Iris pigment epithelial cell (primary cell): ENCODE data around the gene OR2AJ1.

Source experiments
- DNase-seq: peaks from one replicate; pipeline ENCODE4 v3.0.0-alpha.2; 2011; ENCODE audit warnings: low read depth

Gene OR2AJ1, protein sequence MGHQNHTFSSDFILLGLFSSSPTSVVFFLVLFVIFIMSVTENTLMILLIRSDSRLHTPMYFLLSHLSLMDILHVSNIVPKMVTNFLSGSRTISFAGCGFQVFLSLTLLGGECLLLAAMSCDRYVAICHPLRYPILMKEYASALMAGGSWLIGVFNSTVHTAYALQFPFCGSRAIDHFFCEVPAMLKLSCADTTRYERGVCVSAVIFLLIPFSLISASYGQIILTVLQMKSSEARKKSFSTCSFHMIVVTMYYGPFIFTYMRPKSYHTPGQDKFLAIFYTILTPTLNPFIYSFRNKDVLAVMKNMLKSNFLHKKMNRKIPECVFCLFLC

DNA sequence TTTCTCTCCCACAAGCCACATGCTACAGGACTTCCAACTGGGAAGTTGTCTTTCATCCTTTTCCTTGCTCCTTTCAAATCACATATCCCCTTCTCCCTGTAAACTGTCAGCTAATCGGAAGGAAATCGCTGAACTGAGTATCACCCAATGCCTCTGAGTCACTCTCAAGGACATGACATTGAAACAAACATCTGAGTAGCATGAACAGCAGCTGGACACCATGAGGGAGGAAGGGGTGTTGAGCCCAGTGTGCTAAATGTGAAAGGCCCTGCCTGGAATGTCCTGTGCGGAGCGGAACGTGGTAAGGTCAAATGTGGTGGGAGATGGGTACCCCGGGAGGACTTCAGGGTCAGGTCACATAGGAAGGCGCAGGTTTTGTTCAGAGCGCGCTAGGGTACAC is at the start of gene OR2AJ1:
Gene OR2AJ1, plus strand, starts transcription at position 22 of the 400 bp plus-strand sequence. CDS start 8,880 bp downstream, outside the sequence.
- DNase-seq, result no peak

DNA sequence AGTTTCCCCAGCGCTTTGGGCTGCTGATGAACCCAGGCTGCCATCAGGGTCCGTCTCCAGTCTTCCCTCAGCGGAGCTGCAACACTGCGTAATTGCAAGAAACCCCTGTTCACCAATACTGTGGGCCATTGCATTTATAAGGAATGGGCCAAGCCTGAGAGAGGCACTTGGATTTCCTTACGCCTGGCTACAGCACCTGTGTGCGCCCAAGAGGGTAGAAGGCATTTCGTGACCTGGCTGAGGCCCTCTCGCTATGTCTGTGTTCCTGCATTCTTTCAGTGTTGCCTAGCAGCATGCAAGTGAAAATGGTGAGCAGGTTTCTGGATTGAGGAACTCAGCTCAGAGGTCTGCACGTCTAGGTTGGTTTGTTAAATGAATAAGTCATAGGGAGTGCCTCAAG is 41.3 kb upstream of the OR2AJ1 start:
- DNase-seq, result no peak

DNA sequence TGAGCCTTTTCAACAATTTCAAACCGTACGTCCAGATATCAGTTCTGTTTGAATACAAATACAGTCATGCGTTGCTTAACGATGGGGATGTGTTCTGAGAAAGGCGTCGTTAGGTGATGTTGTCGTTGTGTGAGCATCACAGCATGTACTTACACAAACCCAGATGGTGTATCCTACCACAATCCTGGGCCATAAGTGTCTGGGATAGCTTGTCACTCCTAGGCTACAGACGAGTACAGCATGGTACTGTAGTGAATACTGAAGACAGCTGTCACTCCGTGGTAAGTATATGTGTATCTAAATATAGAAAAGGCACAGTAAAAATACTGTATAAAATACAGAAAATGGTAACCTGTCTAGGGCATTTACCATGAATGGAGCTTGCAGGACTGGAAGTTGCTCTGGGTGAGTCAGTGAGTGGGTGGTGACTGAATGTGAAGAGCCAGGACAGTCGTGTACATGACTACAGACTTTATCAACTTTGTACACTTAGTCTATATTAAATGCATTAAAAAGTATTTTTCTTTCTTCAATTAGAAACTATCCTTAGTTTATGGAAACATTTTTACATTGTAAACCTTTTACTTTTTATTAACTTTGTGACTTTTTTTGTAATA is 39.8 kb upstream of the OR2AJ1 start:
- DNase-seq, result no peak

DNA sequence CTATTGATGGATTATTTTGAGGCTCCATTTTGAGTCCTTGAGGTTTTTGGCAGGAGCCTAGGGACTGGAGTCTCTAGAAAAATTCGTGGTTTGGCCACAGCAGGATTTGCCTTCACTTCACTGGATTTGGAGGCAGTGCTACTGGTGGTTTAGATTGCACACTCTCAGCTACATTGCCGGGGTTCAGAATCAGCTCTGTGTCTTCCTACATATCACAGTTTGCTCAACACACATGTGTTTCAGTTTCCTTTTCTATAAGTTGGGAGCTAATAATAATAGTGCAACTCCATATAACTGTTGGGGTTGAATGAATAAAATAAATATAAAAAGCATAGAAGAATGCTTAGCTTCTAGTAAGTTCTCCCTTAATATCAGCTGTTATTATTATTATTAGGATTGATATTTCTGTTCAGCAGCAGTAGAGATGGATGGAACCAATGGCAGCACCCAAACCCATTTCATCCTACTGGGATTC is 29.5 kb upstream of the OR2AJ1 start, which contains the start of gene OR2W3:
Gene OR2W3, plus strand, starts transcription at position 425 of the 475 bp plus-strand sequence. Its CDS starts 0 bp downstream, at position 425.
- no peak for DNase-seq

DNA sequence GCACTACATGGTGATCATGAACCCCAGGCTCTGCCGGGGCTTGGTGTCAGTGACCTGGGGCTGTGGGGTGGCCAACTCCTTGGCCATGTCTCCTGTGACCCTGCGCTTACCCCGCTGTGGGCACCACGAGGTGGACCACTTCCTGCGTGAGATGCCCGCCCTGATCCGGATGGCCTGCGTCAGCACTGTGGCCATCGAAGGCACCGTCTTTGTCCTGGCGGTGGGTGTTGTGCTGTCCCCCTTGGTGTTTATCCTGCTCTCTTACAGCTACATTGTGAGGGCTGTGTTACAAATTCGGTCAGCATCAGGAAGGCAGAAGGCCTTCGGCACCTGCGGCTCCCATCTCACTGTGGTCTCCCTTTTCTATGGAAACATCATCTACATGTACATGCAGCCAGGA is 28.7 kb upstream of the OR2AJ1 start:
- DNase-seq, result no peak

DNA sequence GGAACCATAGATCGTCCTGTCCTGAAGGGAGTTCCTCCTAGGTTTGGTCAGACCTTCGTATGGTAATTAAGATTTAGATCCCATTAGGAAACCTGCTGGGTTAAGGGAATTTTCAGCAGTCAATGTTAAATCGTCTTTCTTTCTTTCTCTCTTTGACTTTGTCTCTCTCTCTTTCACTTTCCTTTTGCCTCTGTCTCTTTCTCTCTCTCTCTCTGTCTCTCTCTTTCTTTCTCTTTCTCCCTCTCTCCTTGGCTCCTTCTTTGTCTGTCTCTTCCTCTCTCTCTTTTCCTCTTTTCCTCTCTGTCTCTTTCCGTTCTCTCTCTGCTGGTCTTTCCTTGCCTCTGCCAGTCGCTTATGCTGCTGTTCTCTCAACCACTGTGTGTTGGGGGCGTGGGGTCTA is 20.6 kb upstream of the OR2AJ1 start:
- no peak for DNase-seq

DNA sequence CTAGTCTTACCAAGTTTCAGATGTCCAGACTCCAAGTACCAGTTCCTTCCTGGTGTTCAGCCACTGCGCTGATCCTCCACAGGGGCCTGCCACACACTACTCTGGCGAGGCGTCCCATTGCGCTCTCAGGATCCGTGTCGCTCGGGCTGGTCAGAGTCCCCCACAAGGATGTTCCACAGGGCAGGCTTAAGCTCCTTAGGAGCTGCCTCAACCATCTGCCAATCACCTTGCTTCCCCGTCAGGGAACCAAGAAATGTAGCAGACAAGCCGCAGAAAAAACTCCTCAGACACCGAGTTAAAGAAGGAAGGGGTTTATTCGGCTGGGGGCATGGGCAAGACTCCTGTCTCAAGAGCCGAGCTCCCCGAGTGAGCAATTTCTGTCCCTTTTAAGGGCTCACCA is 19.5 kb upstream of the OR2AJ1 start:
- DNase-seq, result no peak

DNA sequence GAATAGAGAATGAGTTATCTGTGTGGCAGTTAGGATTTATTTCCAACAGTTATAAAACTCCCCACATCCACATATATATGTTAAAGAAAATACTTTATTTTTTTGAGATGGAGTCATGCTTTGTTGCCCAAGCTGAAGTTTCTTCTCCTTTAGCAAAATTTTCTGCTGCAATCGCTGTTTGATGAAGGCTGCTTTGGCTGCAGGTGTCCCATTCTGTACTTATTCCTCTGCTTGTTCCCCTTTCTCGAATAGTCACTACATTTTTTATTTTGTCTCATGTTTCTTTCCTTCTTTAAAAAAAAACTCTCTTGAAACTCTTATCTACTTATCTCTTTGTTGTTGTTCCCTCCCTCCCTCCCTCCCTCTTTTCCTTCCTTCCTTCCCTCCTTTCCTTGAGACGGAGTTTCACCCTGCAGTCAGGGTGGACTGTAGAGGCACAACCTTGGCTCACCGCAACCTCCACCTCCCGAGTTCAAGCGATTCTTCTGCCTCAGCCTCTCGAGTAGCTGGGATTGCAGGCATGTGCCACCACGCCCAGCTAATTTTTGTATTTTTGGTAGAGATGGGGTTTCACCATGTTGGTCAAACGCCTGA is 18.7 kb upstream of the OR2AJ1 start:
- DNase-seq, result no peak

DNA sequence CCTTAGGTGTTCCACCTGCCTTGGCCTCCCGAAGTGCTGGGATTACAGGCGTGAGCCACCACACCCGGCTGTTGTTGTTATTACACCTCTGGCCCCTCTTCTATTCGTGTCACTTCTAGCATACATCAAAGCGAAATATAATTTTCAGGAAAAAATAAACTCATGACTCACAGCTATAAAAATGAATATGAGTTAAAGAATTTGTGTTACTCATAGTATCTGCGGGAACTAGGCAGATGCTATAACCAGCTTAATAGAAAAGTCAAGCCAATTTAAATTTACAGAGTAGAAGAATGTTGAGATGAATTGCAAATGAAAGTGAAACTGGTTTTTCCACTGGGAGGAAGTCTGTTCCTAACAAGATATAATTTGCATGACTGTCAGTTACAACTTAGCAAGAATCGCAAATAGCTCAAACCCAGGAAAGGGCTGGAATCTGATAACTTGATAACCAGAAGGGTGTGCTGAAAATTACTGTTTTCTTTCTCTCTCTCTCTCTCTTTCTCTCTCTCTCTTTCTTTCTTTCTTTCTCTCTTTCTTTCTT is 18.1 kb upstream of the OR2AJ1 start:
- peak; percentile 49 for DNase-seq

DNA sequence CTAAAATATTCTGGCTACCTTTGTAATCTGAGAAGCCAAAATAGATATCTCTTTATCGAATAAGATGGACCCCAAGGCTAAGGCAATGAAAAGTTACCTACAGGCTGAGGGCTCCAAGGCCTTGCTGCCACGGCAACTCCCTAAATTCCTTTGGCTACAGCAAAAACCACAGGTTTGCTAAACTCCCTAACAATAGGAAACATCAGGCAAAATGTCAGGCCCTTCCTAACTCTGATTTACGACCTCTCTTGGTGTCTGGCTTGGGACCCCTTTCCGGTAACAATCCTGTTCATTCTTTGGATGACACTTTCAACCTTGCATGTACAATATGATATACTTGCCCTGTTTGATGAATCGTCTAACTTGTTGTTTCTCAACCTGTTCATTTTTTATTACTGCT is 15.9 kb upstream of the OR2AJ1 start:
- DNase-seq, result no peak

DNA sequence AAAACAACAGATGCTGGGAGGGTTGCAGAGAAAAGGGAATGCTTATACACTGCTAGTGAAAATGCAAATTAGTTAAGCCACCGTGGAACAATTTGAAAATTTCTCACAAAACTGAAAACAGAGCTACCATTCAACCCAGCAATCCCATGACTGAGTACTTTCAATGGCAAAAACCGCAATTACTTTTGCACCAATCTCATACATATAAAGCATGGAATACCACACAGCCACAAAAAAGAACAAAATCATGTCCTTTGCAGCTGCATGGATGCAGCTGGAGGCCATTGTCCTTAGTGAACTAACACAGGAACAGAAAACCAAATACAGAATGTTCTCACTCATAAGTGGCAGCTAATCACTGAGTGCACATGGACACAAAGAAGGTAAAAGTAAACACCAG is 10.9 kb upstream of the OR2AJ1 start:
- DNase-seq, result no peak

DNA sequence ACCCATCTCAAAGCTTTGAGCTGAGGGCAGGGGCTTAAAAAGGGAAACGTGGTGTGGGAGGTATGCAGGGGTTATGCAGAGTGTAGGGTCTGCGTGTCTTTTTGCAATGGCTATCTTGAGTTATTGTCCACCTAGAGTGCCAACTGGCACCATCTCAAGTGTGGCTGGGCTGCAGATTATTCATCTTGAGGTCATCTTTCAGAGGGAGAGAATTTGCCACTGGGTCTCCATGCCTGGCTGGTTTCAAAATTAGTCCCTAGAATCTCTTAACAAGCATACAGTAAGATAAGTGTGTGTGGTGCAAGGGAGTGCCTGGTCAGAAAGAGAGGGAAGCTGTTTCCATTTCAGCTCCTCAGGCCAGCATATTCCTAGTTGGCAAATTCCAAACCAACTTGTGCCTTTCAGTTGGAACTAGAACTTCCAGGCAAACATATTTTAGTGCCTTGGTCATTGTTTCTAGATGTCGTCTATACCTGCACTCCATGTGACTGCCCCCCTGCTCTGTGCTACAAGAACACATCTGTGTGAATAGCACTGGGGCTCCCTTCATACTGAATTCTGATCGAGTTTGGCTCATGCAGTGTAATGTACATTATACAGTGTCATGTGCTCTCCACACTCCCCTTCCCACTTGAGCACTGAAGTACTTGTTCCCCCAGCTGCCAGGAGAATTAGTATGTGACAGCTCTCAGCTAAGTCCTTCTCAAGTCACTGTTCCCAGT is 9.6 kb upstream of the OR2AJ1 start:
- no peak for DNase-seq

DNA sequence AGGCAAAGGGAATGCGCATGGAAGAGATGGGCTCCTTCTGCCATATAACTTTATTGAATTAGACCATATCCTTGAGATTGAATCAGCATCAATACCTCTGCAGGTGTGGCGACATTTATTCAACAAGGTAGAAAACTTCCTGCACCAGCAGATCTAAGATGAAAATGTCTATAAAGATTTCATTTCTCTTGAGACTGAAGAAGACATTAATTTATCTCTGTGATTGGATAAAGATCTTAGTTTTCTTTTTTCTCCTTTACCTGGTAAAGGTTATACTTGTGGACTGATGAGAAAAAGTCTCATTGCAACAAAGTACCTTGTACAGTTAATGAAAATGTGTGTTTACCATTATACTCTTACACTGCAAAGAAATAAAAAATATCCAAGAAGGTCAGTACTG is 4.7 kb upstream of the OR2AJ1 start, which contains the start of gene OR2T8:
Gene OR2T8, plus strand, starts transcription at position 301 of the 400 bp plus-strand sequence. CDS start 766 bp downstream, outside the sequence.
- DNase-seq, result no peak

DNA sequence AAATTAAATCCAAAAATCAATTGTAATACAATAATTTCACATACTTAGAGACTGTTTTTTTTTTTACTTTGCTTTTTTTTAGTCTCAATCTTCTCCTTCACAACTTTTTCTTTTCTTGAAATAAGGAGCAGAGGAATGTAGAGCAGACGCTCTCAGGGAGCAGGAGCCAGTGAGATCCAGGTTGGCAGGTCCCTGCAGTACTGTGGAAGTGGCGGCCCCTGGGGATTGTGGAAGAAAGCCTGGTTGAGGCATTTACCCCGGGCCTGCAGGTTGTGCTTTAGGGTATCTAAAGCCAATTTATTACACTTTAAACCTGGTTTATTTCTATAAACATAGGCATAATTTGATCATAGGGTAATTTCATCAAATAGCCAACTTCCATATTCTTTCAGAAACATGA is 748 bp upstream of the OR2AJ1 start:
- DNase-seq, result no peak

DNA sequence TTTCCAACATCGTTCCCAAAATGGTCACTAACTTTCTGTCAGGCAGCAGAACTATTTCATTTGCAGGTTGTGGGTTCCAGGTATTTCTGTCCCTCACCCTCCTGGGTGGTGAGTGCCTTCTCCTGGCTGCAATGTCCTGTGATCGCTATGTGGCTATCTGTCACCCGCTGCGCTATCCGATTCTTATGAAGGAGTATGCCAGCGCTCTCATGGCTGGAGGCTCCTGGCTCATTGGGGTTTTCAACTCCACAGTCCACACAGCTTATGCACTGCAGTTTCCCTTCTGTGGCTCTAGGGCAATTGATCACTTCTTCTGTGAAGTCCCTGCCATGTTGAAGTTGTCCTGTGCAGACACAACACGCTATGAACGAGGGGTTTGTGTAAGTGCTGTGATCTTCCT is 9.3 kb downstream of the OR2AJ1 start:
- DNase-seq, result no peak

DNA sequence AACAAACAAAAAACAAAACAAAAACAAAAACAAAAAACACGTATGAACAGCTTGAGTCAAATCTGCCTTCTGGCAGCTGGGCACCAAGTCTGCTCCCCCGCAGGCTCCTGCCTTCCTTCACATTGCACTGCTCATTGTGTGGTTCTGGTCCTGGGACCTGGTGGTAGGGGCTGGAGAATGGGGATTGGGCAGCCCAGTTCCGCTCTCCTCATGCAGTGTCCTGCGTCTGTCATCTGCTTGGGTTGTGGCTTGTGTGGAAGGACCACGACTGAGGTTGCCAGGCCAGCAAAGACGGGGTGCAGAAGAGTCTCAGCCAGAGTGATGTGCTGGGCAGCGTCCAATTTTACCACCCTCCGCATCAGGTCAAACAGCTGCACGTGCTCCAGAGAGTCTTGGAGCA is 11.1 kb downstream of the OR2AJ1 start:
- no peak for DNase-seq

DNA sequence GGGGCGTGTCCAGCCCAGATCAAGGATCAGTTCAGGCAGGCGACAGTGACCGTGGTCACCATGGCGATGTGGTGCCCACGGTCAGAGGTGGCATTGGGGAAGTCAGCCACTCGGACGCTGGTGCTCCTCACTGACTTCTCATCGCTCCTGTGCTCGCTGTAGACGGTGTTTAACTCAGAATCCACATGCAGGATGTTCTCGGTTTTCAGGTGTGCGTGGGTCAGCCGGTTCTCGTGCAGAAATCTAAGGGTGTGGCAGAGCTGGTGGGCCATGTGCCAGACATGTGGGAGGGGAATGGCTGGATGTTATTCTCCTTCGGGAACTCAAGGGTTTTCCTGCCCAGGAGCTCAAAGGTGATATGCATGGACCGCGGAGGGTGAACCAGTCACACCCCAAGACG is 11.7 kb downstream of the OR2AJ1 start:
- DNase-seq, result no peak

DNA sequence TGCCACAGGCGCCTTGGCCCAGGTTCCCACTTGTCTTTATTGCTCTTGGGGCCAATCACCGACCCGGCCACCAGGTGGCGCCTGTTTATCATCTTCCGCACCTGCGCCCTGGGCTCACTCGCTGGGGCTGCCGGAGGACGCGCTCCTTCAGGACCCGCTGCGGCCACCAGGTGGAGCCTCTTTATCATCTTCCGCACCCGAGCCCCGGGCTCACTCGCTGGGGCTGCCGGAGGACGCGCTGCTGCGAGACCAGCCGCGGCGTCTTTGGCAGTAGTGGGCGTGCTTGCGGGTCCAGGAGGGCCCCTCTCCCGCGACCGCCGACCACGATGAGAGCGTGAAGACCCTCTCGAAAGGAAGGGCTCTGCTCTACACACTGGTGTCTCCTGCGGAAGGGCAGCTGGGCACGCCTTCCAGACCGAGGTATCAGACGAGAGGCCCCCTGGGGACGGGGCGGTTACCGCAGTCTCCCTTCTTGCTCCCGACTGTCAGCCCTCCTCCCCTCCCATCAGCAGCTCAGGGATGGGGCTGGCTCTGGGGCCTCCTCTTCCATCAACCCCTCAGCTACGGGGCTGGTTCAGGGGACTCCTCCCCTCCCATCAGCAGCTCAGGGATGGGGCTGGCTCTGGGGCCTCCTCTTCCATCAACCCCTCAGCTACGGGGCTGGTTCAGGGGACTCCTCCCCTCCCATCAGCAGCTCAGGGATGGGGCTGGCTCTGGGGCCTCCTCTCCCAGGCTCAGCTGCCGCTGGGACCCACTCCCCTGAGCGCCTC is 12.5 kb downstream of the OR2AJ1 start:
- DNase-seq, result peak; percentile 1

DNA sequence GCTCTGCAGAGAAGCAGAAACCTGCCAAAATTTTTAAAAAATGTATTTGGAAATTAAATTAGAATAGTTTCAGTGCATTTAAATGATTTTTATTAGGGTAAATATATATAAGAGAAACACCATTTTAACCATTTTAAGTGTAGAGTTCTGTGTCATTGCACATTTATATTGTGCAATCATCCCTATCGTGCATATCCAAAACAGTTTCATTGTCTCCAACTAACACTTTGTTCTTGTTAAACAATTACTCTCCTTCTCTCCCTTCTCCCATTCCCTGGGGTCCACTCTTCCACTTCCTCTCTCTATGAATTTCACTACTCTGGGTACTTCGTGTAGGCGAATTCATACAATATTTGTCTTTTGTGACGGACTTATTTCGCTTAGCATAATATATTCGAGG is 17.9 kb downstream of the OR2AJ1 start:
- DNase-seq, result no peak

DNA sequence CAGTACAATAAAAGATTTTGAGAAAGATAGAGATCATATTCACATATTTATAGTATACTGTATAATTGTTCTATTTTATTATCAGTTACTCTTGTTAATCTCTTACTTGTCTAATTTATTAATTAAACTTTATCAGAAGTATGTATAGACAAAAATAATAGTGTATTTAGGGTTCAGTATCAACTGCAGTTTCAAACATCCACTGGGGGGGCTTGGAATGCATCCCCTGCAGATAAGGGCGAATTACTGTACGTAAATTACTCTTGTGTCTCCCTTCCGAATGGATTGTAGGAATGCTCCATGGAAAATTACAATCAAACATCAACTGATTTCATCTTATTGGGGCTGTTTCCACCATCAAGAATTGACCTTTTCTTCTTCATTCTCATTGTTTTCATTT is 23.9 kb downstream of the OR2AJ1 start, which contains the start of gene OR2L8:
Gene OR2L8, plus strand, starts transcription at position 301 of the 400 bp plus-strand sequence. Its CDS starts 0 bp downstream, at position 301.
- DNase-seq, result no peak

DNA sequence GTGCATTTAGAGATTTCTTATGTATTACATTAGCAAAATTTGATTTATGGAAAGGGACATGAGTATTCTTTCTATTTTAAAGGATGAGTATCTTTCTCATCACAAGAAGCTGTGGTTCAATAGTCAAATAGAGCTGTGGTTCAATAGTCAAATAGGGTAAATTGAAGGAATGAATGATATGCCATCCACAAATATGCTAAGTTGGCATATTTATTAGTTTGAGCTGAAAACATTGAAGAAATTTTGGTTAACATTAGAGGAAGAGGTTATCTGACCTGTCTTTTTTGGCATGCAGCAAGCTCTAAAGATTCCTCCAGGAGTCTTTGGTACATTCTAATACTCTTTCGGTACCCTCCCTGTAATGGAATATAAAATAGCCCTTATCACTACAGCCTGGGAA is 28.7 kb downstream of the OR2AJ1 start:
- no peak for DNase-seq
